ENCODE data around the gene TAAR9.

TAAR9 gene

DNA sequence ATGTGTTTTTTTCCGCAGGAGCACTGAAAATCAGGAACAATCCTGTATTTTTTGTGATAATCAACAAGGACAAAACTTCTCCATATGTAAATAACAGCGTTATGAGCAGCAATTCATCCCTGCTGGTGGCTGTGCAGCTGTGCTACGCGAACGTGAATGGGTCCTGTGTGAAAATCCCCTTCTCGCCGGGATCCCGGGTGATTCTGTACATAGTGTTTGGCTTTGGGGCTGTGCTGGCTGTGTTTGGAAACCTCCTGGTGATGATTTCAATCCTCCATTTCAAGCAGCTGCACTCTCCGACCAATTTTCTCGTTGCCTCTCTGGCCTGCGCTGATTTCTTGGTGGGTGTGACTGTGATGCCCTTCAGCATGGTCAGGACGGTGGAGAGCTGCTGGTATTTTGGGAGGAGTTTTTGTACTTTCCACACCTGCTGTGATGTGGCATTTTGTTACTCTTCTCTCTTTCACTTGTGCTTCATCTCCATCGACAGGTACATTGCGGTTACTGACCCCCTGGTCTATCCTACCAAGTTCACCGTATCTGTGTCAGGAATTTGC is 32.2 kb downstream of the TAAR9 start, which contains the start of gene TAAR6:
TAAR6 (plus strand) TSS at position 102 of the 557 bp plus-strand sequence; CDS start at position 102, 0 bp downstream.
- H3F3A ChIP-seq (ENCODE audit: control insufficient read depth, insufficient read depth): no peaks in the 10 kb centered on the region
- no peaks in the 10 kb centered on the region for H3K9me3 ChIP-seq (ENCODE audit: control insufficient read depth, insufficient read depth, low read length)
- TF ChIP-seq EZH2phosphoT487 (IDR thresholded peaks at IDR 0.05; ENCODE audit: borderline replicate concordance, low read length) (no peak), CTCF (IDR thresholded peaks at IDR 0.05; ENCODE audit: low read depth, low read length, poor library complexity, severe bottlenecking) (no peak)
- H3K4me3 ChIP-seq (ENCODE audit: low read length): no peak within 1 kb of the TSS
- H3K9me2 ChIP-seq (replicated peaks; ENCODE audit: control insufficient read depth, low read length): no peaks in the 10 kb centered on the region
- H3K36me3 ChIP-seq (ENCODE audit: control insufficient read depth, low read length): no peaks in the 10 kb centered on the region
- no peak within 1 kb of the TSS for H3K27ac ChIP-seq (ENCODE audit: low read depth, low read length)
- no peaks in the 10 kb centered on the region for H4K20me1 ChIP-seq (ENCODE audit: control insufficient read depth, insufficient read depth, low read depth, low read length)
- H3K4me2 ChIP-seq (ENCODE audit: low read length): no peak within 1 kb of the TSS
- H3K79me2 ChIP-seq (ENCODE audit: control insufficient read depth, low read length): no peaks in the 10 kb centered on the region
- no peaks in the 10 kb centered on the region for H3K4me1 ChIP-seq (ENCODE audit: control insufficient read depth, low read length)
- no peaks in the 10 kb centered on the region for H3K27me3 ChIP-seq (ENCODE audit: control insufficient read depth, low read length)

GRCh38 chr6:132571774-132572173 is 33.7 kb downstream of the TAAR9 start:
- Histone ChIP-seq H4K20me1 (ENCODE audit: control insufficient read depth, insufficient read depth, low read depth, low read length) (no peaks in the 10 kb centered on the region), H3K9me2 (replicated peaks; ENCODE audit: control insufficient read depth, low read length) (no peaks in the 10 kb centered on the region), H3K4me3 (ENCODE audit: low read length) (no peak overlapping the region), H3K27ac (ENCODE audit: low read depth, low read length) (no peak overlapping the region), H3K9me3 (ENCODE audit: control insufficient read depth, insufficient read depth, low read length) (no peaks in the 10 kb centered on the region), H3K36me3 (ENCODE audit: control insufficient read depth, low read length) (no peaks in the 10 kb centered on the region), H3K79me2 (ENCODE audit: control insufficient read depth, low read length) (no peaks in the 10 kb centered on the region), H3K4me1 (ENCODE audit: control insufficient read depth, low read length) (no peaks in the 10 kb centered on the region), H3K27me3 (ENCODE audit: control insufficient read depth, low read length) (no peaks in the 10 kb centered on the region), H3K4me2 (ENCODE audit: low read length) (no peak overlapping the region), H3F3A (ENCODE audit: control insufficient read depth, insufficient read depth) (no peaks in the 10 kb centered on the region)
- no peak for TF ChIP-seq EZH2phosphoT487 (IDR thresholded peaks at IDR 0.05; ENCODE audit: borderline replicate concordance, low read length)

DNA sequence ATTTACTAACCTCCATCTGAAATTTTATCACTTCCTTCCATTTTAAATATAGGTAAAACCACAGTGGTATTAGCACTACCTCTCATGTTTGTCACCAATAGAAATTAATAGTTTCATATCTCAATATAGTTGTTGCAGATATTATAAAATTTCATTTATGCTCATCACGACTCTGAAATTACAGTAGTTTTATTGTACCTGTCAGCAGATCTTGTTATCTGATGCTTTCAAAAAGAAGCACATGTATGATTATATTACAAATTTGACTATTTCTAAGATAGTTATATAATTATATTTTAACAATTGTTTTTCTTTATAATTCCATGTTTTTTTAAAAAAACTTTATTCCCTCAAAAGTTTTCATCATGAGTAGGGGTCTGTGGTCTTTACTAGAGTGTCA is 46.6 kb downstream of the TAAR9 start:
- no peaks in the 10 kb centered on the region for H3K36me3 ChIP-seq (ENCODE audit: control insufficient read depth, low read length)
- H3K27ac ChIP-seq (ENCODE audit: low read depth, low read length): no peak overlapping the region
- H3K9me2 ChIP-seq (replicated peaks; ENCODE audit: control insufficient read depth, low read length): no peaks in the 10 kb centered on the region
- TF ChIP-seq CTCF (IDR thresholded peaks at IDR 0.05; ENCODE audit: low read depth, low read length, poor library complexity, severe bottlenecking) (no peak), EZH2phosphoT487 (IDR thresholded peaks at IDR 0.05; ENCODE audit: borderline replicate concordance, low read length) (no peak)
- H3K79me2 ChIP-seq (ENCODE audit: control insufficient read depth, low read length): no peaks in the 10 kb centered on the region
- H4K20me1 ChIP-seq (ENCODE audit: control insufficient read depth, insufficient read depth, low read depth, low read length): no peaks in the 10 kb centered on the region
- no peaks in the 10 kb centered on the region for H3K27me3 ChIP-seq (ENCODE audit: control insufficient read depth, low read length)
- H3K4me3 ChIP-seq (ENCODE audit: low read length): no peak overlapping the region
- H3K4me2 ChIP-seq (ENCODE audit: low read length): no peak overlapping the region
- no peaks in the 10 kb centered on the region for H3K4me1 ChIP-seq (ENCODE audit: control insufficient read depth, low read length)
- H3F3A ChIP-seq (ENCODE audit: control insufficient read depth, insufficient read depth): no peaks in the 10 kb centered on the region
- H3K9me3 ChIP-seq (ENCODE audit: control insufficient read depth, insufficient read depth, low read length): peaks cover 3% of the 10 kb centered on the region; the same call in 1 of the 2 replicates

DNA sequence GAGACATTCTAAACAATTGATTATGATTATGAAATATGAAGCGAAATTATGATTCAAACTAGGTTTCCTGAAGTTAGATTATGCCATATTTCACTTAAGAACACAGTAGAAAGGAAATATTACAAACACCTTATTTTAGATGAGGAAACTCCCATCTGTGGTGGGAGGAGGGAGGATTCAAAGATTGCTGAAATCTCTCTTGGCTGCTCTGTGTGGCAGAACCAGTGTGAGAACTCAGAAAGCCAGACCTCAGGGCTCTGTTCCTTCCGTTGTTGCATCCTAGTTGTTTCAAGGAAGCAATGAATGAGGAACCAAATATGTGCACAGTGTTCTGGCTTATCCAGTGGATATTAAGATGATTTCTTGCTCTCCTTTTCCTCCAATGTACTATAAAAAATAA is 49.3 kb downstream of the TAAR9 start:
- TF ChIP-seq EZH2phosphoT487 (IDR thresholded peaks at IDR 0.05; ENCODE audit: borderline replicate concordance, low read length): no peak
- no peak for TF ChIP-seq CTCF (IDR thresholded peaks at IDR 0.05; ENCODE audit: low read depth, low read length, poor library complexity, severe bottlenecking)
- no peaks in the 10 kb centered on the region for H3K4me1 ChIP-seq (ENCODE audit: control insufficient read depth, low read length)

More for the DNA sequence above, 49.3 kb downstream of the TAAR9 start:
- Histone ChIP-seq H3K27me3 (ENCODE audit: control insufficient read depth, low read length) (no peaks in the 10 kb centered on the region), H3K4me3 (ENCODE audit: low read length) (no peak overlapping the region), H3K9me2 (replicated peaks; ENCODE audit: control insufficient read depth, low read length) (no peaks in the 10 kb centered on the region), H3F3A (ENCODE audit: control insufficient read depth, insufficient read depth) (no peaks in the 10 kb centered on the region), H4K20me1 (ENCODE audit: control insufficient read depth, insufficient read depth, low read depth, low read length) (no peaks in the 10 kb centered on the region), H3K4me2 (ENCODE audit: low read length) (no peak overlapping the region), H3K79me2 (ENCODE audit: control insufficient read depth, low read length) (no peaks in the 10 kb centered on the region), H3K27ac (ENCODE audit: low read depth, low read length) (no peak overlapping the region), H3K9me3 (ENCODE audit: control insufficient read depth, insufficient read depth, low read length) (no peaks in the 10 kb centered on the region), H3K36me3 (ENCODE audit: control insufficient read depth, low read length) (no peaks in the 10 kb centered on the region)
